GM20000 (cell line): ENCODE results near the gene ZNF106.

Experiments
- DNase-seq: peaks from one replicate; pipeline ENCODE4 v3.0.0; 2012; ENCODE audit warnings: low spot score
- CTCF ChIP-seq: IDR thresholded peaks from 2 replicates; pipeline ENCODE4 v1.5.1; 2012; ENCODE audit warnings: mild to moderate bottlenecking, control low read depth; ENCODE audit errors: extremely low read depth, missing control alignments

The ZNF106 gene

GRCh38 chr15:42375941-42376340 is 115.0 kb downstream of the ZNF106 start:
- no peak for TF ChIP-seq CTCF
- DNase-seq = no peak

GRCh38 chr15:42375252-42375651 is 115.7 kb downstream of the ZNF106 start:
- no peak for DNase-seq
- TF ChIP-seq CTCF = no peak

- no peak for DNase-seq
- no peak for TF ChIP-seq CTCF
Measured at GRCh38 chr15:42374810-42375209, 116.1 kb downstream of the ZNF106 start.

- no peak for DNase-seq
- TF ChIP-seq CTCF = no peak
Measured at GRCh38 chr15:42373936-42374335, 117.0 kb downstream of the ZNF106 start.

GRCh38 chr15:42373274-42373673 is 117.7 kb downstream of the ZNF106 start:
- no peak for TF ChIP-seq CTCF
- no peak for DNase-seq

- TF ChIP-seq CTCF = no peak
- no peak for DNase-seq
Measured at GRCh38 chr15:42371096-42371495, 119.8 kb downstream of the ZNF106 start.

GRCh38 chr15:42368096-42368495 is 122.8 kb downstream of the ZNF106 start:
- TF ChIP-seq CTCF = no peak
- no peak for DNase-seq
